Measurements from ENCODE around the gene GIPC3.

GRCh38 chr19:3547767-3548282 lies 37.5 kb upstream of the GIPC3 start:
- TF ChIP-seq POLR2A (IDR thresholded peaks at IDR 0.05; ENCODE audit: low read depth, low read length) = no peak
- TF ChIP-seq TAF1 (IDR thresholded peaks at IDR 0.05; ENCODE audit: low read depth, low read length) = no peak
- no peak for TF ChIP-seq POLR2AphosphoS5 (IDR thresholded peaks at IDR 0.05; ENCODE audit: low read depth, low read length)
- no peak for TF ChIP-seq POU2F2 (IDR thresholded peaks at IDR 0.05; ENCODE audit: low read depth, low read length)
